Duodenal mucosa (tissue), 2 donors: ENCODE measurements around the gene ADAMTS2.

Experiments used
- H3K27ac ChIP-seq: one replicate; pipeline ENCODE4 v1.7.0; 2013; ENCODE audit warnings: low read depth, low read length
- H3K27me3 ChIP-seq, 2 donors: one replicate each; pipeline ENCODE4 v1.7.0; 2013; ENCODE audit warnings: low read length in 2 of 2, control low read depth in 1 of 2; ENCODE audit not compliant: insufficient read depth in 2 of 2, control insufficient read depth in 1 of 2
- H3K36me3 ChIP-seq, 2 donors: one replicate each; pipeline ENCODE4 v1.7.0; 2013; ENCODE audit warnings: low read length in 2 of 2, control low read depth in 1 of 2; ENCODE audit not compliant: insufficient read depth in 2 of 2, control insufficient read depth in 1 of 2
- H3K4me1 ChIP-seq, 2 donors: one replicate each; pipeline ENCODE4 v1.7.0; 2013; ENCODE audit warnings: low read length in 2 of 2, control low read depth in 1 of 2; ENCODE audit not compliant: insufficient read depth in 2 of 2, control insufficient read depth in 1 of 2
- H3K4me3 ChIP-seq, 2 donors: one replicate each; pipeline ENCODE4 v1.7.0; 2013; ENCODE audit warnings: low read length in 2 of 2, low read depth in 1 of 2
- H3K9ac ChIP-seq, 2 donors: one replicate each; pipeline ENCODE4 v1.7.0; 2013; ENCODE audit warnings: low read length in 2 of 2, low read depth in 1 of 2
- H3K9me3 ChIP-seq, 2 donors: one replicate each; pipeline ENCODE4 v1.7.0; 2013; ENCODE audit warnings: low read length in 2 of 2, control low read depth in 1 of 2; ENCODE audit not compliant: control insufficient read depth in 1 of 2

The ADAMTS2 gene

DNA sequence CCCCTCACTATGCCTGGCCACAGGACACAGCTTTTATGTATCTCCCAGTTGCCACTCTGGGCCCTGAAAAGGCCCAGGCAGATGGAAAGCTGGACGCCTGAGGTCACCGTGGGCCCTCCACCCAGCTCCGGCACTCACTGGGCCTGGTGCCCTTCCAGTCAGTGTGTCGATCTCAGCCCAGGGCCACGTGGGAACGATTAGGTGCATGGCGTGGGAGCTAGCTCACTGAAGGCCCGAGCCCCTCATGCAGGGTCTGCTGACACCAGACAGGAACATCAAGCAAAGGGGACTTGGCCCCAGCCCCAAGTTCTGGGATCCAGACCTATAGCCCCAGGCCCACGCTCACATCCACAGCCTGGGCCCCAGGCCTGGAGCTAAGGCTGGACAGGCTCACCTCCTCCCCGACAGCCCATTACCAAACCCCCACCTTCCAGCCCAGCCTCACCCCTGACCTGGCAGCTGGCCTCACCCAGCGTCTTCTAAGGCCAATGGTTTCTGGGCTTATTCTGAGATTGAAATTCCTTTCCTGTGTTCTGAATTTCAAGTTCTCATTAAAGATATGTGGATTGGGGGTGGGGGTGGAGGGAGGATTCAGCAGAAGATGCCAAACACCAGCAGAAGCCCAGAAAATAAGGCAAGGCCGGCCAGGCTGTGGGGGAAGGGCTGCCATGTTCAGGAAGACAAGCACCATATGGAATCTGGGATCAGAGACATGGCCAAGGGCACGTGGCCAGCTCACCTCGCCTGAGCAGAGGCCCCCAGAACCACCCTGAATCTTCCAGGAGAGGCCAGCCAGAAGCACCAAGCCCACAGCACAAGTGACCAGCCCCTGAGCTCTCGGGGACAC is 74.5 kb downstream of the ADAMTS2 start:
- H3K27ac ChIP-seq: peak overlapping the region; percentile 14

DNA sequence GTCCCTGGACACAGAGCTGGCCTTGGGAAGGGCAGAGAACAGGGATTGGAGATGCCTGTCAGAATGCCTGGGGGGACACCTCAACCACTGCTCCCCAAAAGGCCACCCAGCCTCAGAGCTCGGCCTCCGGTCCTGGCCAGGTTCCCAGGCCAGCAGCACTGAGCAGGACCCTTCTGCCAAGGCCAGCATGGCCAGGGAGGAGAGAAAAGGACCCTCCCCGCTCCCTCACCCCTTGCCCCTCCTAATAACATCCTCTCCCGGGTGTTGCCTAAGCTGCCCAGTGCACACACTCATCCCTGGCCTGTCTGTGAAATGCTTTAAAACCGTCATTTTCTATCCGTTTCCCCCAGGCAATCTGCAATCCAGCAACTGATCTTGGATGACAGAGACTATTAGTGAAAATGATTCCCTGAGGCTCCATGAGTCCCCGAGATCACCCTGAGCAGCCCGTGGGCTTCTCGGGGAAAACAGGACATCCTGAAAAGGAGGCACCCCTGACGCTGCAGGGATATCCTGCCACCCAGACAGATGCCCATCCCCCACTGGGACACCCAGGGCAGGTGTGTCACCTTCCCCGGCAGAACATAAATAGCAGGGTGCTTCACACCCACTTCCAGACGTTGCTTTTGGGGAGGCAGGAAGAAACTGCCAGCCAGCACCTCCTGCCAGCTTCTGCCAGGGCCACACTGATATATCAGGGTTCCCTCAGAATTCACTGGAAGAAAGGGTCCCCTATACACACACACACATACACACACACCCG is 75.3 kb downstream of the ADAMTS2 start:
- Histone ChIP-seq H3K27ac (no peak overlapping the region), H3K36me3 (no peaks in the 10 kb centered on the region), H3K4me1 (peaks cover 0 to 6% of the 10 kb centered on the region in 2 donors), H3K9me3 (no peaks in the 10 kb centered on the region), H3K9ac (no peak overlapping the region), H3K27me3 (no peaks in the 10 kb centered on the region), H3K4me3 (no peak overlapping the region)

More for the DNA sequence above, 74.5 kb downstream of the ADAMTS2 start:
- Histone ChIP-seq H3K36me3 (no peaks in the 10 kb centered on the region), H3K27me3 (no peaks in the 10 kb centered on the region), H3K4me1 (peaks cover 0 to 9% of the 10 kb centered on the region in 2 donors), H3K9me3 (no peaks in the 10 kb centered on the region), H3K9ac (no peak overlapping the region), H3K4me3 (no peak overlapping the region)

DNA sequence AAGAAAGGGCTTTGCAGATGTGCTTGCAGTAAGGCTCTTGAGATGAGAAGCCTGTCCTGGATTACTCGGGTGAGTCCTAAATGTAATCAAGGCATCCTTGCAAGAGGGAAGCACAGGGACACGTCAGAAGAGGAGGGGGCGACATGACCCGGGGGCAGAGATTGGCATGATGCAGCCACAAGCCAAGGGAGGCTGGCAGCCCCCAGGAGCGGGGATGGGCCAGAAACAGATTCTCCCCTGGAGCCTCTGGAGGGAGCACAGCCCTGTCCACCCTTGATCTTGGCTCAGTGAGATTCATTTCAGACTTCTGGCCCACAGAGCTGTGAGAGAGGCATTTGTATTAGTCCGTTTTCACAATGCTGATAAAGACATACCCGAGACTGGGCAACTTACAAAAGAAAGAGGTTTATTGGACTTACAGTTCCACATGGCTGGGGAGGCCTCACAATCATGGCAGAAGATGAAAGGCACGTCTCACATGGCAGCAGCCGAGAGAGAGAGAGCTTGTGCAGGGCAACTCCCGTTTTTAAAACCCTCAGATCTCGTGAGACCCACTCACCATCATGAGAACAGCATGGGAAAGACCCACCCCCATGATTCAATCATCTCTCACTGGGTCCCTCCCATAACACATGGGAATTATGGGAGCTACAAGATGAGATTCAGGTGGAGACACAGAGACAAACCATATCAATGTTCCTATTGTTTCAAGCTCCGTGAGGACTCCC is 76.1 kb downstream of the ADAMTS2 start:
- H3K9ac ChIP-seq: no peak overlapping the region
- H3K9me3 ChIP-seq: no peaks in the 10 kb centered on the region
- no peak overlapping the region for H3K4me3 ChIP-seq
- no peaks in the 10 kb centered on the region for H3K27me3 ChIP-seq
- H3K36me3 ChIP-seq: no peaks in the 10 kb centered on the region
- H3K27ac ChIP-seq: no peak overlapping the region
- H3K4me1 ChIP-seq: peaks cover 0 to 6% of the 10 kb centered on the region in 2 donors

DNA sequence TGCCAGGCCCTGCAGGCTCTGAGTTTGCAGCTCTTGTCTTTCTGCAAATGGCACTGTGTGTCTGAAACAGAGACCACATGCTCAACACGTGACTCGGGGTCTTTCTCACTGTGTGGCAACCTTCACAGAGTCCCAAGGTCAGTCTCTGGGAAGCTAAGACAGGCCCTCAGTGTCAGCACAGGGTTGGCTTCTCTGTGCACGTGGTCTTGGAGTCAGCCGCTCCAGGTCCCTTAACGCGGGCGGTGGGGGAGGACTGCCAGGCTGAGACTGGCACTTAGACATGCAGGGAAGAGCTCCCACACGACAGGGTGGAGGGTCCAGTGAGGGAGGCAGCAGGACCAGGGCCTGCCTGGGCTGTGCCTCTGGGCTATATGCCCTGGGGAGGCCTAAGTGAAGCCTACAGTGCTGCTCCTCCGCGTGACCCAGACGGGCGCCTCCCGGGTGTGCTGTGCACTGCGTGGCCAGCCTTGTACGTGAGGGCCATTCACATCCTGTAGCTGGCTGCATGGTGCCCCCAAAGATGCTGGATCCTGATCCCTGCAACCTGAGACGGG is 76.8 kb downstream of the ADAMTS2 start:
- Histone ChIP-seq H3K9ac (no peak overlapping the region), H3K27me3 (no peaks in the 10 kb centered on the region), H3K4me1 (peaks cover 0 to 6% of the 10 kb centered on the region in 2 donors), H3K9me3 (no peaks in the 10 kb centered on the region), H3K27ac (no peak overlapping the region), H3K4me3 (no peak overlapping the region), H3K36me3 (no peaks in the 10 kb centered on the region)

DNA sequence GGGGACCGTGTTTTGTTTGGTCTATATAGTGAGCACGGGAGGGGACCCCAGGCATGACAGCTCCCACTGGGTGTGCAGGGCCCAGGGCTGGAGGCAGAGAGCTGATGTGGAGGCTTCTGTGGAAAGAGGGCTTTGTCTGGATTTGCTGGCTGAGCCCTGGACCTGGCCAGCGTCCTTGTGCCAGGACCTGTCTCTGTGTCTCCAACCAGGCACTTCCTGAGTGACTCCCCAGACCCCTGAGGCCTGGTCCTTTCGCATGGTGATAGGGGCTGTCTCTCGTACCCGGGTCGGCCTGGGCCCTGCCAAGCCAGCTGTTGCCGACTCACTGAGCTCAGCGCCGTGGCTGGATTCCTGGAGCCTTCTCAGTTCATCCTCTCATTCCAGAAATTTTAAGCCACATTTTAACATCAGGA is 77.6 kb downstream of the ADAMTS2 start:
- Histone ChIP-seq H3K36me3 (no peaks in the 10 kb centered on the region), H3K27ac (no peak overlapping the region), H3K9me3 (no peaks in the 10 kb centered on the region), H3K9ac (no peak overlapping the region), H3K4me3 (no peak overlapping the region), H3K4me1 (peaks cover 0 to 6% of the 10 kb centered on the region in 2 donors), H3K27me3 (no peaks in the 10 kb centered on the region)

DNA sequence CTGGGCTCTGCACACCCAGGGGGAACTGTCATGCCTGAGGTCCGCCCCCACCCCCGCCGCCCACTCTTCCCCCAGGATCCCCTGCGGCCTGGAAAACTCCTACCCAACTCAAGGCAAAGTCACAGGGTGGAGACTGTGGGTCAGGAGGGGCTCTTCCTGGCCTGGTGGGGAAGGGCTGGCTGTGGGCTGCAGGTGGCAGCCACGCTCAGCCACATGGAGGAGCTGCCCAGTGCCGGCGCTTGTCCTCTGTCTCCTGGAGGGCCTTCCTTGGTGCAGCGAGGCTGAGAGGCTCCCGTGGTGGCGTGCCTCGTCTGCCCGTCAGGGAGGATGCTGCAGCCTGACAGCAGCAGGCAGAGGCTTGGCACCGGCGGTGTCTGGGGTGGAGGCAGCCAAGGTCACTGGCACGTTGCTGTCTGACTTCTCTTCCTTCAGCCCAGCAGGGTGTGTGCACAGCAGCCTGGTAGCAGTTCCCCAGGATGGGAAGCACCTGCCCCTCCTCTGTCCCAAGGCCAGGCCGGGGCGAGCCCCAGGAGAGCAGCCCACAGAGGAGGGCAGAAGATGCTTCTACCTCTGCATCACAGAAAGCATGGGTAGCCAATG is 78.1 kb downstream of the ADAMTS2 start:
- Histone ChIP-seq H3K27ac (no peak overlapping the region), H3K9me3 (no peaks in the 10 kb centered on the region), H3K4me3 (no peak overlapping the region), H3K9ac (no peak overlapping the region), H3K27me3 (no peaks in the 10 kb centered on the region), H3K36me3 (no peaks in the 10 kb centered on the region), H3K4me1 (peaks cover 0 to 6% of the 10 kb centered on the region in 2 donors)

DNA sequence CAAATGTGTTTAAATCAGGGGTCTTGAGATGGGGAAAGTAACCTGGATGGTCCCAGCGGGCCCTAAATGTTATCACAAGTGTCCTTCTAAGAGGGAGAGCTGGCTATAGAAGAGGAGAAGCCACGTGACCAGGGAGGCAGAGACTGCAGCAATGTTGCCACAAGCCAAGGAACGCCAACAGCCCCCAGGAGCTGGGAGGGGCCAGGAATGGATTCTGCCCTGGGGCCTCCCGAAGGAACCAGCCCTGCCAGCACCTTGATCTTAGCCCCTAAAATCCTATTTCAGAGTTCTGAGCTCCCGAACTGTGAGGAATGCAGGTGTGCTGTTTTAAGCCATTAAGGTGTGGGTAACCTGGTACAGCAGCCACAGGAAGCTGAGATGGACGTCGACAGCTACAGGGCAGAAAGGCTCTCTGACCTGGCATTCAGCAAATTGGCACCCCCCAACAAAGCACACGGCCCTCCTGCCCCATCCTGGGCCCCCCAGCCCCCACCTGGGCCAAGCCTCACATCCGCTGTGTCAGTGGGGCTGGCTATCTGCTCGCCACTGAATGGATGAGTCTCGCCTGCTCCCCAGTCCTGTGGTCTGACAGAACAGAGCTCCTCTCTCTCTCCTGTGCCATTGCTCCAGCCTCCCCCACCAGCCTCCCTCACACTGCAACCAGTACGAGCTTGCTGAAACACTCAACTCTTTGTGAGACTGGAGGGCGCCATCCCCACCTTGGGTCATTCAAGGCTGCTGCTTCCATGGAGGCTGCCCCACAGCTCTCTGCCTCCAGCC is 78.8 kb downstream of the ADAMTS2 start:
- peaks cover 0 to 6% of the 10 kb centered on the region in 2 donors for H3K4me1 ChIP-seq
- H3K9ac ChIP-seq: no peak overlapping the region
- no peak overlapping the region for H3K4me3 ChIP-seq
- no peaks in the 10 kb centered on the region for H3K9me3 ChIP-seq
- no peaks in the 10 kb centered on the region for H3K27me3 ChIP-seq
- H3K27ac ChIP-seq: peak overlapping the region; percentile 10
- no peaks in the 10 kb centered on the region for H3K36me3 ChIP-seq

DNA sequence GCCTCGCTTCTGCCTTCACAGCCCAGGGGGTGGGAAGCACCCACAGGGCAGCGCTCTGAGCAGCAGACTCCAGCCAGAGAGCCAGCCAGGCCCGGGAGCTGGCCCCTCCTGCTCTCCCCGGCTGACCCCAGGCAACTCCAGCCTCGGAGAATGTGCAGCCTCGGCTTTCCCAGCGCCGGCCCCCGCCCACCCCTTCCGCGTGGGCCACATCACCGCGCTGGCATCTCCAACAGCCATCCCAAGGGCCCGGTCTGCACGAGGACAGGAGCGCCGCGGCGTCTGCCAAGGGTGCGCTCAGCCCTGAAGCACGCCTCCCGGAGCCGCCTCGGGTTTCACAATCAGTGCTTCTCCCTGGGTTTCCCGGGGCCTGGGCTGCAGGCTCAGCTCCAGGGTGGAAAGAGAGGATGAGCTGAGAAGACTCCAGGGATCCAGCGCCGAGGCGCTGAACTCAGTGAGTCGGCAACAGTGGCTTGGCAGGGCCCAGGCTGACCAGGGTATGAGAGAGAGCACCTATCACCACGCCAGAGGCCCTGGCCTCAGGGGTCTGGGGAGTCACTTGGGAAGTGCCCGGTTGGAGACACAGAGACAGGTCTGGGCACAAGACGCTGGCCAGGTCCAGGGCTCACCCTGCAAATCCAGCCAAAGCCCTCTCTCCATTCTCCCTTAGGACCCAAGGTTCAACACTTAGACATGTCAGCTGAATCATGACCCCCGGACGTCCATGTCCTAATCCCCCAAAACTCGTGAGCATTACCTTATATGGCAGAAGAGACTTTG is 79.6 kb downstream of the ADAMTS2 start:
- H3K4me3 ChIP-seq: no peak overlapping the region
- no peaks in the 10 kb centered on the region for H3K36me3 ChIP-seq
- H3K9me3 ChIP-seq: no peaks in the 10 kb centered on the region
- H3K4me1 ChIP-seq: peaks cover 0 to 6% of the 10 kb centered on the region in 2 donors
- peak overlapping the region; percentile 42 for H3K27ac ChIP-seq
- H3K27me3 ChIP-seq: no peaks in the 10 kb centered on the region
- H3K9ac ChIP-seq: no peak overlapping the region
